Nephron (organoid): ENCODE data around the gene LHX1.

Experiments used
- H3K27ac Mint-ChIP-seq, 3 experiments: 2 replicates each; pipeline ENCODE4 v1.8.0; 2020; ENCODE audit warnings: mixed read lengths in 3 of 3, mild to moderate bottlenecking in 2 of 3, moderate library complexity in 1 of 3
- H3K27me3 Mint-ChIP-seq: 2 replicates; pipeline ENCODE4 v1.8.0; 2021; ENCODE audit warnings: low read depth, mild to moderate bottlenecking, moderate library complexity, mixed read lengths
- H3K36me3 Mint-ChIP-seq: 2 replicates; pipeline ENCODE4 v1.8.0; 2020; ENCODE audit warnings: low read depth, mixed read lengths
- H3K4me1 Mint-ChIP-seq: 2 replicates; pipeline ENCODE4 v1.8.0; 2020; ENCODE audit warnings: mixed read lengths
- H3K4me3 Mint-ChIP-seq, 3 experiments: 2 replicates each; pipeline ENCODE4 v1.8.0; 2020; ENCODE audit warnings: mild to moderate bottlenecking in 3 of 3, mixed read lengths in 3 of 3, moderate library complexity in 2 of 3
- H3K9me3 Mint-ChIP-seq: 2 replicates; pipeline ENCODE4 v1.8.0; 2020; ENCODE audit warnings: mixed read lengths
- TF ChIP-seq, protein P1 (sequence below), 3 experiments: fragments of 200-600 bp; sonication (generic); IDR thresholded peaks; one replicate each; pipeline ENCODE4 v1.5.0; 2021; ENCODE audit warnings: antibody characterized with exemption in 3 of 3; ENCODE audit not compliant: unreplicated experiment in 3 of 3

LHX1 gene

DNA sequence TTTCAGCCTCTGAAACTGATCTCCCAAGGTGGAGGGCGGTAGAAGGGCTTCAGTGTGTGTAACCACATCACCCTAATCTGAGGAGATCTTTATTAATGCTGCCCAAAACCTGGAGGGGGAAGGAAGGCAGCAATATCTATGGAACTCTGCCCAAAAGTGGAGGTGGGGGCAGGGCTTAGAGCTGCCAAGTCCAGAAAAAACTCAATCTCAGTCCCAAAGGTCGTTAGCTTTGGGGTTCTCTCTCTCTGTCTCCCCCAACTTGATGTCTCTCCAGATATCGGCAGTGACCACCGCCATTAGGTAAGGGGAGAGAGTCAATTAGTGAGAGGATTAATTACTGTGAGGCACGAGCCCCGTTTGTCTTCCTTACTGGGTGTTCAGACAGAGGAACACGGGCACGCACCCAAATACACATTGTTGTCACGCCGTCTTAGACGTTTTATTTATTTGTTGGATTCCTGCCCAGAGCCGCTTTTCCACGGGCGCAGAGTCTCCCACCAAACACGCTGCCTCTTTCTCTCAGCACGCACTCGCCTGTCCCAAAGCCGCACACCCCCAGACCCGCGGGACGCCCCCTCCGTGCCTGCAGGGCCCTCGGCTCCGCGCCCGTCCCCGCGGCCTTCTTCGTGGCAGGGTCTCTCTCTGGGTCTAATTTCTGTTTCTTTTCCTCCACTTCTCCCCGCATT is 5.4 kb upstream of the LHX1 start:
- Mint-ChIP-seq H3K27me3 (peaks cover 100% of the 10 kb centered on the region), H3K36me3 (no peaks in the 10 kb centered on the region), H3K27ac (peak overlapping the region; percentile 82 to 85 (median 84)), H3K4me1 (peaks cover 67% of the 10 kb centered on the region), H3K9me3 (peaks cover 3% of the 10 kb centered on the region), H3K4me3 (peak overlapping the region; percentile 60 to 76 (median 65))
- TF ChIP-seq, protein P1, sequence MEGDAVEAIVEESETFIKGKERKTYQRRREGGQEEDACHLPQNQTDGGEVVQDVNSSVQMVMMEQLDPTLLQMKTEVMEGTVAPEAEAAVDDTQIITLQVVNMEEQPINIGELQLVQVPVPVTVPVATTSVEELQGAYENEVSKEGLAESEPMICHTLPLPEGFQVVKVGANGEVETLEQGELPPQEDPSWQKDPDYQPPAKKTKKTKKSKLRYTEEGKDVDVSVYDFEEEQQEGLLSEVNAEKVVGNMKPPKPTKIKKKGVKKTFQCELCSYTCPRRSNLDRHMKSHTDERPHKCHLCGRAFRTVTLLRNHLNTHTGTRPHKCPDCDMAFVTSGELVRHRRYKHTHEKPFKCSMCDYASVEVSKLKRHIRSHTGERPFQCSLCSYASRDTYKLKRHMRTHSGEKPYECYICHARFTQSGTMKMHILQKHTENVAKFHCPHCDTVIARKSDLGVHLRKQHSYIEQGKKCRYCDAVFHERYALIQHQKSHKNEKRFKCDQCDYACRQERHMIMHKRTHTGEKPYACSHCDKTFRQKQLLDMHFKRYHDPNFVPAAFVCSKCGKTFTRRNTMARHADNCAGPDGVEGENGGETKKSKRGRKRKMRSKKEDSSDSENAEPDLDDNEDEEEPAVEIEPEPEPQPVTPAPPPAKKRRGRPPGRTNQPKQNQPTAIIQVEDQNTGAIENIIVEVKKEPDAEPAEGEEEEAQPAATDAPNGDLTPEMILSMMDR (IDR thresholded peaks at IDR 0.05; ENCODE audit: unreplicated experiment in 3 of 3), result no peak

DNA sequence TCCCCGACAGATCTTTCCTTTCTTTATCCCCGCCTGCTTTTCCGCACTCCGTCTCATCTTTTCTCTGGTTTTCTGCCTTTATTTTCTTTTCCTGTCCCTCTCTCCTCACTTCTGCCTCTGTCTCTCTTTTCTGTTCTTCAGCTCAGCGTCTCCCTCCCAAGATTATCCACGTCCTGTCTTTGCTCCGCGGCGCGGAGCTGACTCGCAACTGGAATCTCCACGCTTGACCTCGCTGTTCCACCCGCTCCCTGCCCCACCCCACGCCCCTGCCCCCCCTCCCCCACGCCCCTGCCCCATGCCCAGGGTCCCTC is 4.9 kb upstream of the LHX1 start:
- H3K9me3 Mint-ChIP-seq, result peaks cover 3% of the 10 kb centered on the region
- peak overlapping the region; percentile 60 to 76 (median 65) for H3K4me3 Mint-ChIP-seq
- H3K36me3 Mint-ChIP-seq, result no peaks in the 10 kb centered on the region
- H3K4me1 Mint-ChIP-seq, result peaks cover 70% of the 10 kb centered on the region
- TF ChIP-seq, protein P1 (IDR thresholded peaks at IDR 0.05; ENCODE audit: unreplicated experiment in 3 of 3), result no peak
- peak overlapping the region; percentile 82 to 85 (median 84) for H3K27ac Mint-ChIP-seq
- peaks cover 100% of the 10 kb centered on the region for H3K27me3 Mint-ChIP-seq

- TF ChIP-seq, protein P1 (IDR thresholded peaks at IDR 0.05; ENCODE audit: unreplicated experiment in 3 of 3), result no peak
- peaks cover 70% of the 10 kb centered on the region for H3K4me1 Mint-ChIP-seq
- H3K27me3 Mint-ChIP-seq, result peaks cover 100% of the 10 kb centered on the region
- peak overlapping the region; percentile 79 to 92 (median 85) for H3K4me3 Mint-ChIP-seq
- H3K9me3 Mint-ChIP-seq, result peaks cover 3% of the 10 kb centered on the region
- peak overlapping the region; percentile 75 to 92 (median 82) for H3K27ac Mint-ChIP-seq
- H3K36me3 Mint-ChIP-seq, result no peaks in the 10 kb centered on the region
These were observed 4.4 kb upstream of the LHX1 start for GRCh38 chr17:36932694-36933511.

DNA sequence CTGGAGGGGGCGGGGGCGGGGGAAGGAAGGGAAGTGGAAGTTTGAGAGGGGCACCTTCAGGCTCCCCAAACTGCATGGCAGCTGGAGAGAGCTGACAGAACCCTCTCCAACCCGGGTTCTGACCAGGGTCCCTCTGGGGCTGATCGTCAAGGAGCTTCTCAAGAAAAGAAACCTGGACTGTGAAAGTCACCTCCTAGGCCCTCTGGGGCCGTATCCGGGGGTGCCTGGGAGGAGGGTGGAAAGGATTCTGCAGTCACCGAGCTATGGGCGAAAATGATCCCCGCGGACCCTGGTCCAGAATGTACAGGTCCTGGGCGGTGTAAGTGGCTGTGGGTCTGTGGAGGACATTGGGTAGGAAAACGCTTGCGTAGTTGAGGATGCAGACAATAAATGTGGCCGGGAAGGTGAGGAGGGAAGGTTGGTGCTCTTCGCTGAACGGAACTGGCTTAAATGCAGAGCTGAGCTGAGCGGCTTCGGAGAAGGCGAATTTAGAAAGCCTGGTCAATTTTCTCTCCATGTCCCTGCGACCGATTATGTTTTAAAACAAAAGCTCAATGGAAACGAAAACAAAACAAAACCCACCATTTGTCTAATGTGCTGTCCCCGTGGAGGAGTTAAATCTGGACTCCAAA is 3.6 kb upstream of the LHX1 start:
- Mint-ChIP-seq H3K27ac (peak overlapping the region; percentile 81 to 92 (median 82)), H3K36me3 (no peaks in the 10 kb centered on the region), H3K4me3 (peak overlapping the region; percentile 79 to 92 (median 85)), H3K4me1 (peaks cover 68% of the 10 kb centered on the region), H3K9me3 (peaks cover 3% of the 10 kb centered on the region), H3K27me3 (peaks cover 100% of the 10 kb centered on the region)
- TF ChIP-seq, protein P1 (IDR thresholded peaks at IDR 0.05; ENCODE audit: unreplicated experiment in 3 of 3), result no peak

DNA sequence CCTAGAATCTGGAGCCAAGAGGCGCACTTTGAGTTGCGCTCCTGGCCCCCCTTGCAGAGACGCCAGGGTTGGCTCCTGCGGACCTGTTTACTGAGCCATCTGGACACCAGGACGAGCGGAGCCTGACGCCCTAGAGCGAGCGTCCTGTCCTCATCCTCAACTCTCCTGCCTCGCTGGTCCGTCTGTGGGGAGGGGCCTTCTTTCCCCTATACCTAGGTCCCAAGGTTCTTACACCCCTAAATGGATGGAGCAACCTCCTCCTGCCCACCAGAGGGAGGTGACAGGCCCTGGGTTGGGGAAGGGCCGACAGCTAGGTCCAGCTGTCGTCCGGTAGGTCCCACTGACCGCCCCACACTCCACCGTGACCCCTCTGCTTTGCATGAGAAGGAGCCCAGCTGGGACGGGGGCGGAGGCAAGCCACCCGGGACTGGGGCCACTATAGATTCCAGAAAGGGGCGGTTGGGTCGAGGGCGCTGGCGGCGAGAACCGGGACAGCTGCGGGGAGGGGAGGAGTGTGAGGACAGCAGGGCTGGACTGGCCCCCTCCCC is 3.1 kb upstream of the LHX1 start:
- peak overlapping the region; percentile 81 to 92 (median 82) for H3K27ac Mint-ChIP-seq
- peaks cover 100% of the 10 kb centered on the region for H3K27me3 Mint-ChIP-seq
- no peaks in the 10 kb centered on the region for H3K36me3 Mint-ChIP-seq
- peaks cover 3% of the 10 kb centered on the region for H3K9me3 Mint-ChIP-seq
- peak overlapping the region; percentile 79 to 92 (median 85) for H3K4me3 Mint-ChIP-seq
- TF ChIP-seq, protein P1 (IDR thresholded peaks at IDR 0.05; ENCODE audit: unreplicated experiment in 3 of 3), result no peak
- peaks cover 67% of the 10 kb centered on the region for H3K4me1 Mint-ChIP-seq
